ENCODE measurements around the gene CPLANE1. TPM values are rescaled to one million over a fixed set of nuclear protein-coding genes. Genes with fewer than 3 reads are reported as not detected.

CPLANE1 gene
- total RNA-seq, 4 donors from 2014 or later = 6.3 to 28.2 (median 12.0) TPM

DNA sequence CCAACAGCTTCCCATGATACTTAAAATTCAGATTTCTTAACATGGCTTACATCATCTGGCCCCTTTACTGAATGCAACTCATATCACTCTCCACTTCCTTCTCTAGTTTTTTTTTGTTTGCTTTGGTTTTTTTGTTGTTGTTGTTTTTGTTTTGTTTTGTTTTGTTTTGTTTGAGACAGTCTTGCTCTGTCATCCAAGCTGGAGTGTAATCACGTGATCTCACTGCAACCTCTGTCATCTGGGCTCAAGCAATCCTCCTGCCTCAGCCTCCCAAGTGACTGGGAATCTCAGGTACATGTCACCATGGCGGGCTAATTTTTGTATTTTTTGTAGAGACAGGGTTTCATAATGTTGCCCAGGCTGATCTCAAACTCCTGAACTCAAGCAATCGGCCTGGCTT, 41.4 kb downstream of the CPLANE1 start:
- Histone ChIP-seq H3K36me3 (peaks cover 47% of the 10 kb centered on the region), H3K9me3 (no peaks in the 10 kb centered on the region), H3K27me3 (no peaks in the 10 kb centered on the region), H3K4me1 (no peaks in the 10 kb centered on the region), H3K27ac (no peak overlapping the region), H3K4me3 (no peak overlapping the region)
- TF ChIP-seq POLR2A (IDR thresholded peaks at IDR 0.05) (no peak), POLR2AphosphoS5 (IDR thresholded peaks at IDR 0.05) (no peak), EP300 (IDR thresholded peaks at IDR 0.05) (no peak)
- TF ChIP-seq, protein P1, sequence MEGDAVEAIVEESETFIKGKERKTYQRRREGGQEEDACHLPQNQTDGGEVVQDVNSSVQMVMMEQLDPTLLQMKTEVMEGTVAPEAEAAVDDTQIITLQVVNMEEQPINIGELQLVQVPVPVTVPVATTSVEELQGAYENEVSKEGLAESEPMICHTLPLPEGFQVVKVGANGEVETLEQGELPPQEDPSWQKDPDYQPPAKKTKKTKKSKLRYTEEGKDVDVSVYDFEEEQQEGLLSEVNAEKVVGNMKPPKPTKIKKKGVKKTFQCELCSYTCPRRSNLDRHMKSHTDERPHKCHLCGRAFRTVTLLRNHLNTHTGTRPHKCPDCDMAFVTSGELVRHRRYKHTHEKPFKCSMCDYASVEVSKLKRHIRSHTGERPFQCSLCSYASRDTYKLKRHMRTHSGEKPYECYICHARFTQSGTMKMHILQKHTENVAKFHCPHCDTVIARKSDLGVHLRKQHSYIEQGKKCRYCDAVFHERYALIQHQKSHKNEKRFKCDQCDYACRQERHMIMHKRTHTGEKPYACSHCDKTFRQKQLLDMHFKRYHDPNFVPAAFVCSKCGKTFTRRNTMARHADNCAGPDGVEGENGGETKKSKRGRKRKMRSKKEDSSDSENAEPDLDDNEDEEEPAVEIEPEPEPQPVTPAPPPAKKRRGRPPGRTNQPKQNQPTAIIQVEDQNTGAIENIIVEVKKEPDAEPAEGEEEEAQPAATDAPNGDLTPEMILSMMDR (IDR thresholded peaks at IDR 0.05) = no peak
- DNase-seq (ENCODE audit: low spot score in 2 of 2) = no peak
- WGBS = 94% methylated on average over 3 of the region's 3 CpGs

DNA sequence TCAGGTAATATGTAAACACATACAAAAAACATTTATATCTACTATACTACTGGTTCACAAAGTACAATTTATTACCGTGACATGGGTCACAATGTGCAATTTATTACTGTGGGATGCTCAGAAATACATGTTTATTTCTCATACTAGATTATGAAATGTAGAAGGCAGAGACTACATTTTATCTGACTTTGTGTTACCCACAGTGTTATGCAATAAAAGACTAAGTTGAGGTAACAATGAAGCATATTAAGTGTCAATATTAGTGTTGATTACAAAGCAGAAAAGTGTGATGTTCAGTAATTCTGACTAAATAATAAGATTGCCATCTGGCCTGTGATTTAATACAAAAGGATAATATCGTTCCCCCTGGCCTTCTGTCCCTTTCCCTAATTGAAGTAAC, 42.4 kb downstream of the CPLANE1 start:
- TF ChIP-seq POLR2A (IDR thresholded peaks at IDR 0.05) (no peak), EP300 (IDR thresholded peaks at IDR 0.05) (no peak), POLR2AphosphoS5 (IDR thresholded peaks at IDR 0.05) (no peak)
- TF ChIP-seq, protein P1 (IDR thresholded peaks at IDR 0.05) = no peak
- Histone ChIP-seq H3K4me3 (no peak overlapping the region), H3K4me1 (no peaks in the 10 kb centered on the region), H3K36me3 (peaks cover 39% of the 10 kb centered on the region), H3K27ac (no peak overlapping the region), H3K9me3 (no peaks in the 10 kb centered on the region), H3K27me3 (no peaks in the 10 kb centered on the region)
- WGBS = 89% methylated on average over 2 of the region's 2 CpGs
- DNase-seq (ENCODE audit: low spot score in 2 of 2) = no peak

DNA sequence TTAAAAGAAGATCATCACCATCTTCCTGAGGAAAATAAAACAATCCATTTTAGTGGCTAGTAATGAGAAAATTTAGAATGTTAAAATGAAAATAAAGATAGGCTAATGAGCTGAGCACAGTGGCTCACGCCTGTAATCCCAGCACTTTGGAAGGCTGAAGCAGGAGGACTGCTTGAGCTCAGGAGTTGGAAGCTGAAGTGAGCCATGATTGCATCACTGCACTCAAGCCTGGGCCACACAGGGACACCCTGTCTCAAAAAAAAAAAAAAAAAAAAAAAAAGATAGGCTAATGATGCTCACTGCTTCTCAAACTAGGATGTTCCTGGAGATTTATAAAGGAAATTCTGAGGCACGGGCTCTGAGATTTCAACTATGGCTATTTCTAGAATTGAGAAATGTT, 50.3 kb downstream of the CPLANE1 start:
- WGBS = 98% methylated on average over 2 of the region's 2 CpGs
- no peak for DNase-seq (ENCODE audit: low spot score in 2 of 2)
- no peak overlapping the region for H3K27ac ChIP-seq
- H3K4me1 ChIP-seq = no peaks in the 10 kb centered on the region
- H3K9me3 ChIP-seq = no peaks in the 10 kb centered on the region
- TF ChIP-seq, protein P1 (IDR thresholded peaks at IDR 0.05) = no peak
- no peak for TF ChIP-seq POLR2AphosphoS5 (IDR thresholded peaks at IDR 0.05)
- H3K36me3 ChIP-seq = peaks cover 41% of the 10 kb centered on the region
- no peaks in the 10 kb centered on the region for H3K27me3 ChIP-seq
- no peak overlapping the region for H3K4me3 ChIP-seq

DNA sequence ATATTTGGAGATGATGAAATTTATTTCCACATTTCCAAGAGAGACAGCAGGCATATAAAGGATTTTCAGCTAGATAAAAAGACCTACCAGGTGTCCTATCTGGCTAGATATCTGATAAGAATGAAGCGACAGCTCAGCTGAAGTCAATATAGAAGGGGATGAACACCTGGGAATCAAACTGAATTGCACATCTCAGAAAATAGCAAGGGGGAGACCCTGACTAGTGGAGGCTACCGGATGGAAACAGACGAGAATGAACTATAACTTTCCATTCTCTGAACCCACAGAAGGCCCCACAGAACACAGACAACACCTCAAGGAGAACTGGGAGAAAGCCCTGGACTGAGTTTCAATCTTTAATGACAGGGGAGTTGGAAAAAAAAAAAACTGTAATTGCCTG, 51.1 kb downstream of the CPLANE1 start:
- H3K27ac ChIP-seq = no peak overlapping the region
- no peak overlapping the region for H3K4me3 ChIP-seq
- H3K27me3 ChIP-seq = no peaks in the 10 kb centered on the region
- no peaks in the 10 kb centered on the region for H3K9me3 ChIP-seq
- 83% methylated on average over 3 of the region's 3 CpGs for WGBS
- TF ChIP-seq, protein P1 (IDR thresholded peaks at IDR 0.05) = no peak
- no peak for TF ChIP-seq EP300 (IDR thresholded peaks at IDR 0.05)
- TF ChIP-seq POLR2AphosphoS5 (IDR thresholded peaks at IDR 0.05) = no peak
- no peak for TF ChIP-seq POLR2A (IDR thresholded peaks at IDR 0.05)
- no peaks in the 10 kb centered on the region for H3K4me1 ChIP-seq
- DNase-seq (ENCODE audit: low spot score in 2 of 2) = no peak
- H3K36me3 ChIP-seq = peaks cover 46% of the 10 kb centered on the region

DNA sequence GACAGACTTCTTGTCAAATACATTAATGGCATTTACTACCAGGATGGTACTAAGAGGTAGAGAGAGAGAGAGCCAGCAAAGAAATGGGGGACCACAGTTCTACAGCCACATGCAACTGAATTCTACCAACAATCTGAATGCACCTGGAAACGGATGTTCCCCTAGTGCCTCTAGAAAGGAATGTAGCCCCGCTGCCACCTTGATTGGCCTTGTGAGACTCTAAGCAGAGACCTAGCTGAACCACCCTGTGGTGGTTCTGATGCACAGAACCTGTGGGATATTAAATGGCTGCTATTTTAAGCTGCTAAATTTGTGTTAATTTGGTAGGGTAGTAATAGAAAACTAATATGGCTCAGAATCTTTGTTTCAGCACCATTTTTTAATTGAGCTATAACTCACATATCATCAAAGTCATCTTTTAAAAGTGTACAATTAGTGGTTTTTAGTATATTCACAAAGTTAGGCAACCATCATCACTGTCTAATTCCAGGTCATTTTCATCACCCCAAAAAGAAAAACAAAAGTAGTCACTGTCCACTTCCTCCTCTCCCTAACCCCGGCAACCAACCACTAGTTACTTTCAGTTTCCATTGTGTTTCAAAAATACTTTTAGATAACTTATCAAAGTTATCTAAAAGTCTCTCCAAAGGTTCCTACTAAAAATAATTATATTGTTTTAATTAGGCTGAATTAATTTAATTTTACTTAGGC, 51.7 kb downstream of the CPLANE1 start:
- Histone ChIP-seq H3K36me3 (peaks cover 52% of the 10 kb centered on the region), H3K27ac (no peak overlapping the region), H3K27me3 (no peaks in the 10 kb centered on the region), H3K4me3 (no peak overlapping the region), H3K4me1 (no peaks in the 10 kb centered on the region), H3K9me3 (no peaks in the 10 kb centered on the region)
- 70% methylated on average over 3 of the region's 3 CpGs for WGBS
- no peak for TF ChIP-seq POLR2AphosphoS5 (IDR thresholded peaks at IDR 0.05)
- no peak for TF ChIP-seq EP300 (IDR thresholded peaks at IDR 0.05)
- TF ChIP-seq, protein P1 (IDR thresholded peaks at IDR 0.05) = no peak
- TF ChIP-seq POLR2A (IDR thresholded peaks at IDR 0.05) = no peak
- DNase-seq (ENCODE audit: low spot score in 2 of 2) = no peak

Data from suprapubic skin (tissue), 4 donors.